Smooth muscle cell of the umbilical artery (primary cell): ENCODE results near the gene TMEM190. TPM values are rescaled to one million over a fixed set of nuclear protein-coding genes. Genes with fewer than 3 reads are reported as not detected.

Experiments
- total RNA-seq: library from RNA; depleted of rRNA; stranded (reverse); fragments of >200 nt; gene quantifications from 2 replicates; pipeline ENCODE4 v1.2.3, GENCODE V29; 2014

The TMEM190 gene
- not detected in 2 replicates for total RNA-seq

GRCh38 chr19:55376241-55376933 lies at the start of gene TMEM190:
TMEM190 (plus strand) TSS chr19:55376826; CDS start chr19:55376854, 28 bp downstream.

GRCh38 chr19:55339105-55339888 lies 37.3 kb upstream of the TMEM190 start, which contains the start of gene KMT5C:
KMT5C (plus strand) TSS chr19:55339876; CDS start chr19:55341937, 2,061 bp downstream.

GRCh38 chr19:55354698-55355212 lies 21.9 kb upstream of the TMEM190 start, which contains the start of gene COX6B2:
COX6B2 (minus strand) TSS chr19:55354719; CDS start chr19:55354521, 198 bp downstream.

GRCh38 chr19:55362990-55363716 lies 13.5 kb upstream of the TMEM190 start, which contains the start of gene GARIN5B:
GARIN5B (minus strand) TSS chr19:55363260; CDS start chr19:55363066, 194 bp downstream.

GRCh38 chr19:55370305-55370988 lies 6.2 kb upstream of the TMEM190 start, which contains the start of gene IL11:
IL11 (minus strand) TSS chr19:55370463; CDS start chr19:55370310, 153 bp downstream.

GRCh38 chr19:55384131-55384919 lies 7.7 kb downstream of the TMEM190 start, which contains the start of gene TMEM238:
TMEM238 (minus strand) TSS chr19:55384292; CDS start chr19:55384259, 33 bp downstream.

GRCh38 chr19:55385724-55386492 lies 9.3 kb downstream of the TMEM190 start, which contains the start of gene RPL28:
RPL28 (plus strand) TSS chr19:55385932; CDS start chr19:55386358, 426 bp downstream.

GRCh38 chr19:55407550-55407799 lies 30.8 kb downstream of the TMEM190 start, which contains the start of gene UBE2S:
UBE2S (minus strand) TSS chr19:55407788; CDS start chr19:55407589, 199 bp downstream.

Other genes with a start within 250 kb of the TMEM190 start
- 1.5 and 3.0 TPM in 2 replicates for gene TNNT1, start 227.6 kb upstream of the TMEM190 start, total RNA-seq
- gene TNNI3, start 219.1 kb upstream of the TMEM190 start, total RNA-seq, result not detected in 2 replicates
- 0.30 and 0.65 TPM in 2 replicates for gene DNAAF3, start 210.2 kb upstream of the TMEM190 start, total RNA-seq
- gene SYT5, start 196.5 kb upstream of the TMEM190 start, total RNA-seq, result not detected in 2 replicates
- 4.2 and 5.0 TPM in 2 replicates for gene PTPRH, start 167.3 kb upstream of the TMEM190 start, total RNA-seq
- gene TMEM86B, start 148.1 kb upstream of the TMEM190 start, total RNA-seq, result 0.59 and 1.4 TPM in 2 replicates
- 30.9 and 63.4 TPM in 2 replicates for gene PPP6R1, start 117.8 kb upstream of the TMEM190 start, total RNA-seq
- 22.9 and 34.8 TPM in 2 replicates for gene HSPBP1, start 96.7 kb upstream of the TMEM190 start, total RNA-seq
- gene BRSK1, start 92.8 kb upstream of the TMEM190 start, total RNA-seq, result 6.5 and 16.4 TPM in 2 replicates
- gene TMEM150B, start 51.5 kb upstream of the TMEM190 start, total RNA-seq, result not detected in 2 replicates
- 9.5 and 9.8 TPM in 2 replicates for gene KMT5C, start 37.0 kb upstream of the TMEM190 start, total RNA-seq
- gene COX6B2, start 22.1 kb upstream of the TMEM190 start, total RNA-seq, result 0.09 TPM in 1 of 2 replicates, not detected in the other
- not detected in 2 replicates for gene GARIN5B, start 13.6 kb upstream of the TMEM190 start, total RNA-seq
- gene IL11, start 6.4 kb upstream of the TMEM190 start, total RNA-seq, result 14.4 and 33.9 TPM in 2 replicates
- 0.30 and 0.32 TPM in 2 replicates for gene TMEM238, start 7.5 kb downstream of the TMEM190 start, total RNA-seq
- 212 and 468 TPM in 2 replicates for gene RPL28, start 9.1 kb downstream of the TMEM190 start, total RNA-seq
- 72.5 and 94.4 TPM in 2 replicates for gene UBE2S, start 31.0 kb downstream of the TMEM190 start, total RNA-seq
- not detected in 2 replicates for gene SHISA7, start 66.5 kb downstream of the TMEM190 start, total RNA-seq
- 29.4 and 47.2 TPM in 2 replicates for gene ISOC2, start 84.8 kb downstream of the TMEM190 start, total RNA-seq
- not detected in 2 replicates for gene C19orf85, start 87.9 kb downstream of the TMEM190 start, total RNA-seq
- 1.5 and 3.0 TPM in 2 replicates for gene ZNF628, start 99.8 kb downstream of the TMEM190 start, total RNA-seq
- 18.0 and 20.5 TPM in 2 replicates for gene NAT14, start 108.4 kb downstream of the TMEM190 start, total RNA-seq
- 13.7 and 16.0 TPM in 2 replicates for gene SSC5D, start 111.6 kb downstream of the TMEM190 start, total RNA-seq
- not detected in 2 replicates for gene SBK2, start 160.3 kb downstream of the TMEM190 start, total RNA-seq
- gene SBK3, start 168.7 kb downstream of the TMEM190 start, total RNA-seq, result not detected in 2 replicates
- 3.9 and 6.5 TPM in 2 replicates for gene ZNF579, start 204.0 kb downstream of the TMEM190 start, total RNA-seq
- gene FIZ1, start 222.7 kb downstream of the TMEM190 start, total RNA-seq, result 3.0 and 3.6 TPM in 2 replicates
- gene ZNF524, start 223.5 kb downstream of the TMEM190 start, total RNA-seq, result 5.9 and 7.1 TPM in 2 replicates
- gene ZNF865, start 228.8 kb downstream of the TMEM190 start, total RNA-seq, result 2.1 and 3.3 TPM in 2 replicates
- gene ZNF784, start 247.7 kb downstream of the TMEM190 start, total RNA-seq, result 2.5 and 4.2 TPM in 2 replicates